Osteocyte (in vitro differentiated cells): Measurements from ENCODE around the gene CENPU. TPM values are rescaled to one million over a fixed set of nuclear protein-coding genes. Genes with fewer than 3 reads are reported as not detected.
"Not testable (repeated sequence)": the region's sequence is repeated elsewhere in the genome, so short reads cannot be mapped to it uniquely, and the experiment has no call there.

Source experiments
- DNase-seq: peaks from one replicate; pipeline ENCODE4 v3.0.0; 2021; ENCODE audit warnings: mixed read lengths; ENCODE audit not compliant: unreplicated experiment; ENCODE audit errors: extremely low spot score
- H3K27ac Mint-ChIP-seq: one replicate; pipeline ENCODE4 v1.8.0; 2021; ENCODE audit warnings: mild to moderate bottlenecking, mixed read lengths; ENCODE audit not compliant: unreplicated experiment
- H3K27me3 Mint-ChIP-seq: one replicate; pipeline ENCODE4 v1.8.0; 2021; ENCODE audit warnings: mixed read lengths; ENCODE audit not compliant: unreplicated experiment
- H3K36me3 Mint-ChIP-seq: one replicate; pipeline ENCODE4 v1.8.0; 2021; ENCODE audit warnings: mixed read lengths; ENCODE audit not compliant: unreplicated experiment
- H3K4me1 Mint-ChIP-seq: one replicate; pipeline ENCODE4 v1.8.0; 2021; ENCODE audit warnings: mixed read lengths; ENCODE audit not compliant: unreplicated experiment
- H3K4me3 Mint-ChIP-seq: one replicate; pipeline ENCODE4 v1.8.0; 2021; ENCODE audit warnings: mild to moderate bottlenecking, moderate library complexity, mixed read lengths; ENCODE audit not compliant: unreplicated experiment
- H3K9me3 Mint-ChIP-seq: one replicate; pipeline ENCODE4 v1.8.0; 2021; ENCODE audit warnings: mixed read lengths; ENCODE audit not compliant: unreplicated experiment
- long read RNA-seq: library from polyadenylated mRNA; unstranded; transcript quantifications from one replicate; pipeline ENCODE4 v2.0.0, GENCODE V29; 2021
- total RNA-seq: library from RNA; stranded (reverse); gene quantifications from 2 replicates; pipeline ENCODE4 v1.2.1, GENCODE V29; 2021
- TF ChIP-seq, protein P1 (sequence below): fragments of 200-600 bp; sonication (generic); IDR thresholded peaks from 2 replicates; pipeline ENCODE4 v1.5.0; 2021; ENCODE audit warnings: antibody characterized with exemption, mild to moderate bottlenecking, moderate library complexity

Gene CENPU
- total RNA-seq = 6.9 and 8.8 TPM in 2 replicates
- long read RNA-seq, transcript CENPU-201 (13 exons, 1,998 nt) = major isoform, 29 of 34 reads
- long read RNA-seq, partial matches to known transcripts = 1 of 34 reads
- long read RNA-seq, other reads (novel, unspliced or antisense) = 1 of 34 reads

GRCh38 chr4:184733654-184734524, at the start of gene CENPU:
TSS of gene CENPU (minus strand) at chr4:184734096. CDS start at chr4:184734062, 34 bp downstream.
- H3K27me3 Mint-ChIP-seq = no peaks in the 10 kb centered on the region
- peak within 1 kb of the TSS; percentile 95 for H3K4me3 Mint-ChIP-seq
- H3K4me1 Mint-ChIP-seq = peaks cover 42% of the 10 kb centered on the region
- peak; percentile 99 for DNase-seq
- no peaks in the 10 kb centered on the region for H3K9me3 Mint-ChIP-seq
- H3K27ac Mint-ChIP-seq = peak within 1 kb of the TSS; percentile 85
- H3K36me3 Mint-ChIP-seq = no peaks in the 10 kb centered on the region
- TF ChIP-seq, protein P1, sequence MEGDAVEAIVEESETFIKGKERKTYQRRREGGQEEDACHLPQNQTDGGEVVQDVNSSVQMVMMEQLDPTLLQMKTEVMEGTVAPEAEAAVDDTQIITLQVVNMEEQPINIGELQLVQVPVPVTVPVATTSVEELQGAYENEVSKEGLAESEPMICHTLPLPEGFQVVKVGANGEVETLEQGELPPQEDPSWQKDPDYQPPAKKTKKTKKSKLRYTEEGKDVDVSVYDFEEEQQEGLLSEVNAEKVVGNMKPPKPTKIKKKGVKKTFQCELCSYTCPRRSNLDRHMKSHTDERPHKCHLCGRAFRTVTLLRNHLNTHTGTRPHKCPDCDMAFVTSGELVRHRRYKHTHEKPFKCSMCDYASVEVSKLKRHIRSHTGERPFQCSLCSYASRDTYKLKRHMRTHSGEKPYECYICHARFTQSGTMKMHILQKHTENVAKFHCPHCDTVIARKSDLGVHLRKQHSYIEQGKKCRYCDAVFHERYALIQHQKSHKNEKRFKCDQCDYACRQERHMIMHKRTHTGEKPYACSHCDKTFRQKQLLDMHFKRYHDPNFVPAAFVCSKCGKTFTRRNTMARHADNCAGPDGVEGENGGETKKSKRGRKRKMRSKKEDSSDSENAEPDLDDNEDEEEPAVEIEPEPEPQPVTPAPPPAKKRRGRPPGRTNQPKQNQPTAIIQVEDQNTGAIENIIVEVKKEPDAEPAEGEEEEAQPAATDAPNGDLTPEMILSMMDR = no peak

- TF ChIP-seq, protein P1 = no peak
- H3K36me3 Mint-ChIP-seq = peaks cover 16% of the 10 kb centered on the region
- H3K27me3 Mint-ChIP-seq = no peaks in the 10 kb centered on the region
- no peak overlapping the region for H3K4me3 Mint-ChIP-seq
- no peak for DNase-seq
- no peaks in the 10 kb centered on the region for H3K4me1 Mint-ChIP-seq
- H3K27ac Mint-ChIP-seq = no peak overlapping the region
- no peaks in the 10 kb centered on the region for H3K9me3 Mint-ChIP-seq
Measured at GRCh38 chr4:184782731-184783373, 49.0 kb upstream of the CENPU start.

- not testable (repeated sequence) for H3K9me3 Mint-ChIP-seq, H3K27me3 Mint-ChIP-seq, H3K4me3 Mint-ChIP-seq, H3K36me3 Mint-ChIP-seq, DNase-seq, H3K4me1 Mint-ChIP-seq, H3K27ac Mint-ChIP-seq
Measured at GRCh38 chr4:184779160-184779559, 45.3 kb upstream of the CENPU start.

DNA sequence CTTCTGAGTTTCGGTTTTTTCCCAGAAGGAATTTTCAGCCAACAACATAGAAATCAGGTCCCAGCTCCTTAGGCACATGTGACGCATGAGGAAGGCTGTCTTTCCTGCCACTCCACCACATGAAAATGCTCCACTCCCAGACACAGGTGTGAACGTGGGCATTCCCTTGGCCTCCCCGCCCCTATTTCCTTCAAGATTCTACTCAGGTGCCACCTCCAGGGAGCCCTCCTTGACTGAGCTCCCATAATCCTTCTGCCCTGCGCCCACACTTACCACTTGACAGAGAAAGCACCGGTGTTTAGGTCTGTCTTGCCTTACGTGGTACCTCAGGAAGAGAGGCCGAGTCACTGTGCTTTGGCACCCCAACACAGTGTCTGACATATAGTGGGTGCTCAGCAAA, 44.4 kb upstream of the CENPU start:
- Mint-ChIP-seq H3K36me3 (peaks cover 12% of the 10 kb centered on the region), H3K4me3 (no peak overlapping the region), H3K4me1 (no peaks in the 10 kb centered on the region), H3K9me3 (no peaks in the 10 kb centered on the region), H3K27me3 (no peaks in the 10 kb centered on the region), H3K27ac (no peak overlapping the region)
- DNase-seq = no peak
- TF ChIP-seq, protein P1 = no peak

DNA sequence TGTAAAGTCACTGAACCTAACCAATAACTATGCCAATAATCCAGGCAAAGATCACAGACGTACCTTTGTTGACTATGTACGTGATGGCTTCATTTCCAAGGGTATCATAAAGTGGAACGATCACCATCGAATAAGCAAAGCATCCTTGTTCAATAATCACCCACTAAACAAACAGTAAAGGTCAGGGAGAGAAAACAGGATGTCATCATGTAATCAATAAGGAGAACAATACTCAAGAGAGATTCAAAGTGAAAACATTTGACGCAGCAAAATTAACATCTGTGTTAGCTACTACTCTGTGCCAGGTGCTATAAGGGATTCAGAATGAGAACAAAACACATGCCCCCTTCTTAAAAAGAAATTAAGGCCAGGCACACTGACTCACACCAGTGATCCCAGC, 42.9 kb upstream of the CENPU start:
- no peak overlapping the region for H3K27ac Mint-ChIP-seq
- H3K4me1 Mint-ChIP-seq = no peaks in the 10 kb centered on the region
- no peaks in the 10 kb centered on the region for H3K9me3 Mint-ChIP-seq
- H3K4me3 Mint-ChIP-seq = no peak overlapping the region
- TF ChIP-seq, protein P1 = no peak
- H3K27me3 Mint-ChIP-seq = no peaks in the 10 kb centered on the region
- H3K36me3 Mint-ChIP-seq = peaks cover 10% of the 10 kb centered on the region
- DNase-seq = no peak
